ENCODE results near the gene ST14. TPM values are rescaled to one million over a fixed set of nuclear protein-coding genes. Genes with fewer than 3 reads are reported as not detected.

The ST14 gene
- total and polyA plus RNA-seq, 2 donors (not counting 1 experiment from before 2014, with no cell fraction given), result under 0.01 TPM; not detected in 1

DNA sequence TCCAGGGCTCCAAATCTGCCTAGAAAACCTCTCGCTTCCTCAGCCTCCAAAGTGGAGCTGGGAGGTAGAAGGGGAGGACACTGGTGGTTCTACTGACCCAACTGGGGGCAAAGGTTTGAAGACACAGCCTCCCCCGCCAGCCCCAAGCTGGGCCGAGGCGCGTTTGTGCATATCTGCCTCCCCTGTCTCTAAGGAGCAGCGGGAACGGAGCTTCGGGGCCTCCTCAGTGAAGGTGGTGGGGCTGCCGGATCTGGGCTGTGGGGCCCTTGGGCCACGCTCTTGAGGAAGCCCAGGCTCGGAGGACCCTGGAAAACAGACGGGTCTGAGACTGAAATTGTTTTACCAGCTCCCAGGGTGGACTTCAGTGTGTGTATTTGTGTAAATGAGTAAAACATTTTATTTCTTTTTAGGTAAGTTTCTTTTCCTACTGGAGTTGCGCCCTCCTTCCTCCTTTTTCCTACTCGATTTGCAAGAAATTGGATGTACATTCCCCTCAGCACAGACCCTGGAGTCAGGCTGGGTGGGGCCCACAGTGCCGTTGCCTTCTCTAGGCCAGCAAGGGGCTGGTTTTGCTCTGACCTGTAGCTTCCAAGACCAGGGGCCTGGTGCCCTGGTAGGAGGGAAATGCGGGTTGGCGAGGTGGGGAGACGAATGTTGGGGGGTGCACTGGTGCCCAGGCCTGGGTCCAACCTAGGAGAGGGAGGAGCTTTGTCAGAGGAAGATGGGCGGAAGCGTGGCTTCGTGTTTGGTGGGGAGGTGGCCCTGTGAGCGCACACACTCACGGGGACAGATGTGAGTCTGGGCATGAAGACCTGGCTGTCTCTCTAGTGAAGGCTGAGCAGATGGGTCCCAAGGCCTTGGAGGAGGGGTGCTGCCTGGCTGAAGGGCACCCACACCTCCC is 50.6 kb downstream of the ST14 start:
- no peaks in the 10 kb centered on the region for H3K36me3 ChIP-seq (ENCODE audit: control insufficient read depth, insufficient read depth, low read length)
- no peak overlapping the region for H3K4me3 ChIP-seq (replicated peaks in 1 of 4; ENCODE audit: control extremely low read depth in 1 of 4, insufficient read depth in 1 of 4, low read depth in 3 of 4, low read length in 4 of 4)
- no peaks in the 10 kb centered on the region for H3K9me3 ChIP-seq (ENCODE audit: control insufficient read depth, insufficient read depth, low read depth, low read length)
- no peaks in the 10 kb centered on the region for H3K79me2 ChIP-seq (ENCODE audit: control insufficient read depth, insufficient read depth, low read length)
- DNase-seq (ENCODE audit: low read depth in 2 of 2), result no peak
- no peak overlapping the region for H3K9ac ChIP-seq (ENCODE audit: insufficient read depth, low read length)
- H4K20me1 ChIP-seq (ENCODE audit: control insufficient read depth, extremely low read depth, insufficient read depth, low read length), result no peaks in the 10 kb centered on the region
- H3K27ac ChIP-seq (ENCODE audit: insufficient read depth, low read length), result no peak overlapping the region
- no peak overlapping the region for H3K4me2 ChIP-seq (ENCODE audit: extremely low read depth, insufficient read depth, low read length)
- peaks cover 7% of the 10 kb centered on the region for H3K27me3 ChIP-seq (ENCODE audit: control insufficient read depth, insufficient read depth, low read length)
- H3K4me1 ChIP-seq (ENCODE audit: control insufficient read depth, extremely low read depth, insufficient read depth, low read length), result no peaks in the 10 kb centered on the region
- no peak overlapping the region for H2AFZ ChIP-seq (ENCODE audit: low read length)
- TF ChIP-seq, protein P1, sequence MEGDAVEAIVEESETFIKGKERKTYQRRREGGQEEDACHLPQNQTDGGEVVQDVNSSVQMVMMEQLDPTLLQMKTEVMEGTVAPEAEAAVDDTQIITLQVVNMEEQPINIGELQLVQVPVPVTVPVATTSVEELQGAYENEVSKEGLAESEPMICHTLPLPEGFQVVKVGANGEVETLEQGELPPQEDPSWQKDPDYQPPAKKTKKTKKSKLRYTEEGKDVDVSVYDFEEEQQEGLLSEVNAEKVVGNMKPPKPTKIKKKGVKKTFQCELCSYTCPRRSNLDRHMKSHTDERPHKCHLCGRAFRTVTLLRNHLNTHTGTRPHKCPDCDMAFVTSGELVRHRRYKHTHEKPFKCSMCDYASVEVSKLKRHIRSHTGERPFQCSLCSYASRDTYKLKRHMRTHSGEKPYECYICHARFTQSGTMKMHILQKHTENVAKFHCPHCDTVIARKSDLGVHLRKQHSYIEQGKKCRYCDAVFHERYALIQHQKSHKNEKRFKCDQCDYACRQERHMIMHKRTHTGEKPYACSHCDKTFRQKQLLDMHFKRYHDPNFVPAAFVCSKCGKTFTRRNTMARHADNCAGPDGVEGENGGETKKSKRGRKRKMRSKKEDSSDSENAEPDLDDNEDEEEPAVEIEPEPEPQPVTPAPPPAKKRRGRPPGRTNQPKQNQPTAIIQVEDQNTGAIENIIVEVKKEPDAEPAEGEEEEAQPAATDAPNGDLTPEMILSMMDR (conservative IDR thresholded peaks at IDR 0.05 in 1 of 2, IDR thresholded peaks at IDR 0.05 in 1 of 2; ENCODE audit: low read depth in 1 of 2, low read length in 2 of 2), result no peak
- TF ChIP-seq EZH2 (IDR thresholded peaks at IDR 0.05; ENCODE audit: low read length, missing control alignments), result no peak

DNA sequence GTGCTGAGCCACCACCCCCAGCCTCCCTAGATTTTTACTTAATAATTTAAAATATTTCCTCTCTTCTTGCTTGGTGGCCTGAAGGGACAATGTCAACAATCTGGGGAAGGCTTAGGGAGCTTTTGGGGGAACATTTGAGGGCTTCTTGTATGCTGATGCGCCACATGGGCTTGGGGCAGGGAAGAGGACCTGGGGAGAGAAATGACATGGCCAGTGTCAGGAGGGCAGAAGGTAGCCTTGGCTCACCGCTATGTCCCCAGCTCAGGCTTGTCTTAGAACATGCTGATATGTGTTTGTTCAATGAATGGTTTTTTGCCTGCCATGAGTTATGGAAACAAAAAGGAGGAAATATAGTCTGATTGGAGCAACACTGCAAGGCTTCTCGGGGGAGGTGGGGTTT is 51.6 kb downstream of the ST14 start:
- no peak overlapping the region for H3K9ac ChIP-seq (ENCODE audit: insufficient read depth, low read length)
- no peaks in the 10 kb centered on the region for H3K79me2 ChIP-seq (ENCODE audit: control insufficient read depth, insufficient read depth, low read length)
- H3K36me3 ChIP-seq (ENCODE audit: control insufficient read depth, insufficient read depth, low read length), result no peaks in the 10 kb centered on the region
- H3K27me3 ChIP-seq (ENCODE audit: control insufficient read depth, insufficient read depth, low read length), result peaks cover 15% of the 10 kb centered on the region
- H3K27ac ChIP-seq (ENCODE audit: insufficient read depth, low read length), result no peak overlapping the region
- TF ChIP-seq EZH2 (IDR thresholded peaks at IDR 0.05; ENCODE audit: low read length, missing control alignments), result no peak
- TF ChIP-seq, protein P1 (conservative IDR thresholded peaks at IDR 0.05 in 1 of 2, IDR thresholded peaks at IDR 0.05 in 1 of 2; ENCODE audit: low read depth in 1 of 2, low read length in 2 of 2), result no peak
- H3K4me2 ChIP-seq (ENCODE audit: extremely low read depth, insufficient read depth, low read length), result no peak overlapping the region
- DNase-seq (ENCODE audit: low read depth in 2 of 2), result no peak
- H3K9me3 ChIP-seq (ENCODE audit: control insufficient read depth, insufficient read depth, low read depth, low read length), result no peaks in the 10 kb centered on the region
- H4K20me1 ChIP-seq (ENCODE audit: control insufficient read depth, extremely low read depth, insufficient read depth, low read length), result no peaks in the 10 kb centered on the region
- H3K4me3 ChIP-seq (replicated peaks in 1 of 4; ENCODE audit: control extremely low read depth in 1 of 4, insufficient read depth in 1 of 4, low read depth in 3 of 4, low read length in 4 of 4), result no peak overlapping the region
- no peak overlapping the region for H2AFZ ChIP-seq (ENCODE audit: low read length)
- no peaks in the 10 kb centered on the region for H3K4me1 ChIP-seq (ENCODE audit: control insufficient read depth, extremely low read depth, insufficient read depth, low read length)

DNA sequence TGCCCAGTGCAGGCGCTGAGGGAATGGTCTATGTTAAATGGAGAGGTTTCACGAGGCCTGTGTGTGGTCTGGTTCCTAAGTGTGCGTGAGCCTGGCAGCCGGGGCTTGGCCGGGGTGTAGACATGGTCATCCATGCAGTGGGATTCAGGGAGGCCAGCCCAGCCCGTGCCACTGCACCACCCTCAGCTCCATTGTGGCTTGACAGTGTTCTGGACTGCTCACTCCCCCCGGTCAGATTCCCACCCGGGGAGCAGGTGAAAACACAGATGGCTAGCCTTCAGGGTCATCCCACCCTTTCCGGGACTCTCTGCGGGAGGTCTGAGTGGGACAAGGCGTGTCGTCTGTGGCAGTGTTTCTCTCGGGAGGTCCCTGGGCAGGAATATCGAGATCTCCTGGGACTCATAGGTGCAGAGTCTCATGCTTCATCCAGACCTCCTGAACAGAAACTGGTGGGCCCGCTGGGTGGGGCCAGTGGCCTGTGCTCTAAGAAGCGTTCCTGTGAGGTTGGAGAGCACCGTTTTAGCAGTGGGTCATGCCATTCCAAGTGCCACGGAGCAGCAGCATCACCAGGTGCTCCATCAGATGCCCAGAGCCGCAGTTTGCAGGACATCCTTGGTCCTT is 52.3 kb downstream of the ST14 start:
- TF ChIP-seq, protein P1 (conservative IDR thresholded peaks at IDR 0.05 in 1 of 2, IDR thresholded peaks at IDR 0.05 in 1 of 2; ENCODE audit: low read depth in 1 of 2, low read length in 2 of 2), result no peak
- TF ChIP-seq EZH2 (IDR thresholded peaks at IDR 0.05; ENCODE audit: low read length, missing control alignments), result no peak
- H3K4me1 ChIP-seq (ENCODE audit: control insufficient read depth, extremely low read depth, insufficient read depth, low read length), result no peaks in the 10 kb centered on the region
- H2AFZ ChIP-seq (ENCODE audit: low read length), result no peak overlapping the region
- no peak overlapping the region for H3K4me2 ChIP-seq (ENCODE audit: extremely low read depth, insufficient read depth, low read length)
- H3K9ac ChIP-seq (ENCODE audit: insufficient read depth, low read length), result no peak overlapping the region
- no peaks in the 10 kb centered on the region for H4K20me1 ChIP-seq (ENCODE audit: control insufficient read depth, extremely low read depth, insufficient read depth, low read length)
- no peak overlapping the region for H3K4me3 ChIP-seq (replicated peaks in 1 of 4; ENCODE audit: control extremely low read depth in 1 of 4, insufficient read depth in 1 of 4, low read depth in 3 of 4, low read length in 4 of 4)
- no peaks in the 10 kb centered on the region for H3K9me3 ChIP-seq (ENCODE audit: control insufficient read depth, insufficient read depth, low read depth, low read length)
- no peaks in the 10 kb centered on the region for H3K36me3 ChIP-seq (ENCODE audit: control insufficient read depth, insufficient read depth, low read length)
- no peak overlapping the region for H3K27ac ChIP-seq (ENCODE audit: insufficient read depth, low read length)
- H3K27me3 ChIP-seq (ENCODE audit: control insufficient read depth, insufficient read depth, low read length), result peaks cover 18% of the 10 kb centered on the region
- no peak for DNase-seq (ENCODE audit: low read depth in 2 of 2)
- H3K79me2 ChIP-seq (ENCODE audit: control insufficient read depth, insufficient read depth, low read length), result no peaks in the 10 kb centered on the region

All from fibroblast of lung (primary cell).